GM12891 (cell line): Measurements from ENCODE around the gene SMCHD1.

Experiments used
- POLR2A ChIP-seq: IDR thresholded peaks from 2 replicates; pipeline ENCODE4 v1.6.1; 2011; ENCODE audit warnings: low read depth, low read length, control low read depth
- POLR2AphosphoS5 ChIP-seq: IDR thresholded peaks from 2 replicates; pipeline ENCODE4 v1.6.1; 2011; ENCODE audit warnings: low read depth, low read length, control low read depth

DNA sequence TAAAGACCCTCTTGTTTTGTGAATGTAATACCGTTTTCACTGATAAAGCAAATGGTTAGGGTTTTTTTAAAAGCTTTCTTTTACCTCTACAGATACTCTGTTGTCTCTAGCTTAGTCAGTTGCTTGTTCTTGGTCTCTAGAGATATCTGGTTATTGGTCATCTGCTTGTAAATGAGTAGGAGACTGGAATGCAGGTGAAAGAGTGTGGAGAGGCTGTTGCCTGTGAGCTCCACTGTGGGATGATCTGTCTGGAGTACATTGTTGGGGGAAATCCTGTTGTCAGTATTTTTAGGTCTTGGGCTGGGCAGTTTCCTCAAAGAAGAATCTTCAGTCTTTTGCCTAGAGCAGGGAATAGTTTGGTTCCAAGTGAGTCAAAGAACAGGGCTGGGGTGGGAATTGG lies 67.7 kb downstream of the SMCHD1 start:
- TF ChIP-seq POLR2A, result no peak
- no peak for TF ChIP-seq POLR2AphosphoS5
